HG02678 (cell line): ENCODE results near the gene MAP2K5.
A peak's percentile ranks its signal among the peaks of the same experiment; 100 is the strongest.

Source experiments
- ATAC-seq: cut with Tn5 transposase; IDR thresholded peaks from one replicate; pipeline ENCODE4 v1.9.1; 2021; ENCODE audit warnings: mild to moderate bottlenecking, moderate library complexity; ENCODE audit not compliant: unreplicated experiment

The MAP2K5 gene

GRCh38 chr15:67521029-67521782 is 21.3 kb upstream of the MAP2K5 start, which contains the start of gene C15orf61:
TSS of gene C15orf61 (plus strand) at chr15:67521131. CDS start at chr15:67521249, 118 bp downstream.
- peak; percentile 76 for ATAC-seq

DNA sequence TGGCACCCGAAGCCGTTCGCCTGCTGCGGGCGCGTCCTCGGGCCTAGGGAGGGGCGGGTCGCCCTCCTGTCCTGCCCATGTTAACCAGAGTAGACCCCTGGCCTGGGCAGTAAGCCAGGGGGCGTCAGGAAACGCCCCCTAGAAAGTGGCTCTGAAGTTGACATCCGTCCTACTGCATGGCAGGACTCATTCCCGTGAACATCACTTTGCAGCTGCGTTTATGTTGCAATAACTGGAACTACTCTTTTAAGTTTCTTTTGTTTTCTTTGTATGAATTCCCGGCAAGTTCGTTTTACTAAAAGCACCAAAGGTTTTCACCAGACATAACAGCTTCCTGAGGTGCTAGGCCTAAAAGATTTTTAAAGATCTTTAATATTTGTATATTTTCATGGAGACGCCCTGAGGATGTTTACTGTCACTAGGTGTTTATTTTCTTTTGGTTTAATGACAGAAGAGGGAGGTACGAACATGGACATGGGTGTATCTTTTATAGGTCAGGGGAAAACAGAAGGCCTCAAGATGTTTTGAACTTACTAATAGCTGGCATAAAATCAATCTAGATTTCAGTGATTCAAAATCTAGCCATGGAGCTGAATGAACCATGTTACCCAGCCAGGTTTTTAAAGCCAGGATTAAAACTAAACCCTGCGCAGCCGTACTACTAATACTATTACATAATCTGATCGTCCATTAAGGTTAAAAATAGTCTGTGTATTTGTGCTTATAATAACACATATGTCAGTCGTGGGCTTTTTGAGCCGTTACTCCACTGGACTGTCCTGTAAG is 20.5 kb upstream of the MAP2K5 start:
- no peak for ATAC-seq

DNA sequence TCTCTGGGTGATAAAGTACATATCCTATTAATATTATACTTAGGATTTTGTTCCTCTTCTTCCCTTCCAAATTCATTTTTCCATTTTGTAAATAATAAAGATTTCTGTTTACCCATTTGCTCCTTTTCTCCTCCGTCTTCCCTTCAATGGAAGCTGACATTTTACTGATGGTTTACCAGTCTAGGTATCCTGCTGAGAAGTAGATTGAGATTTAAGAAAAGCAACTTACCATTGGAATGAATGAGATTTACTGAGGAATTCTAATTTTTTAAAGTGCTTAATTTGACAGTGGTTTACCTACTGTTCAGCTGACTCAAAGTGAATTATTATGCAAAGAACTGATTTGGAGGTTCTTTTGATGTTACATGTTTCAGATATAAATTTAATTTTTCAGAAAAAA is 19.2 kb upstream of the MAP2K5 start:
- no peak for ATAC-seq

GRCh38 chr15:67524235-67524634 is 18.3 kb upstream of the MAP2K5 start:
- no peak for ATAC-seq

DNA sequence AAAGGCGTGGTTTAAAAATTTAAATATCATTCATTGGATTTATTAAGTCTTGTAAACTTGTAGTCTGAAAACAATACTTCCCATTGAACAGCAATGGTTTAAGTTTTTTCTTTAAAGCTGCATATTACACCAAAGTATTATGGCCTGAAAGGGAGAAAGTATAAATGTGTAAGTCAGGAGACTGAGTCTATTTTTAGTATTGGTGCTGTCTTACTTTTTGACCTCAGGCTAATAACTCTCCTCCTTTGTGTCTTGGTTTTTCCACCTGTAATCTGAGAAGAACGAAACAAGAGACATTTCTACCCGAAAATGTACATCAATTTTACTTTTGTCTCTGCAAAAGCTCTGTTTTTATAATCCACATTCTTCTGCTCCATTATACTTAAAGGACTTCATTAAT is 14.0 kb upstream of the MAP2K5 start:
- no peak for ATAC-seq

GRCh38 chr15:67531379-67531914 is 11.1 kb upstream of the MAP2K5 start:
- no peak for ATAC-seq

GRCh38 chr15:67533873-67534272 is 8.6 kb upstream of the MAP2K5 start:
- no peak for ATAC-seq

DNA sequence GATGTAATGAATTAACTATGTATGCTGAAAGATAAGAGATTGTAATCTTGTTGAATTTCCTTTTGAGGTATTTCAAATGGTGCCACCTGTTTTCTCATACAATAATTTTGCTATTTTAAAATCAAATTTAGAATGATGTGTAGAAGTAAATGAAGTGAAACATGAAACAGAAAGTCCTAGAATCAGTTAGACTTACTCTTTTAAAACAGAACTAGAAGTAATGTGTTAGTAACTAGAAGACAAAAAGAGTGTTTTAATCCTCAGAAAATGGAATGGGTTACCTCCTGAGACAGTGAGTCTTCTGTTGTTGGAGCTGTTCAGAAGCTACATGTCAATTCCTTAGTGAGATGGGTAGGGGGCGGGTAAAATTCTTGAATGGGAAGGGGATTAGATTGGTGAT is 8.1 kb upstream of the MAP2K5 start:
- ATAC-seq, result no peak

- ATAC-seq, result no peak
Observed at GRCh38 chr15:67537771-67538170, 4.7 kb upstream of the MAP2K5 start.

DNA sequence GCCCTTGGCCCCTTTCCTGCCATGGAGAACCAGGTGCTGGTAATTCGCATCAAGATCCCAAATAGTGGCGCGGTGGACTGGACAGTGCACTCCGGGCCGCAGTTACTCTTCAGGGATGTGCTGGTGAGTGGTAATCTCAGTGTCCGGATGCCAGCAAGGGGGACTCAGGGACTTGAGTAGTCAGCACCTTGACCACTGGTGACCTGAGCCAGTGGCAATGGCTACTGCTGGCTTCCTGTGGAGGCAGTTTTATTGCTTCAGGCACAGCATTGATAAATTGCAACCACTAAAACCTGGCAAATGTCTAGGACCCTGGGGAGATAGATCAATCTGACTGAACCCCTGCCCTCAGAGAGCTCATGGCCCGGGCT is 830 bp downstream of the MAP2K5 start:
- no peak for ATAC-seq

GRCh38 chr15:67544475-67544874 is 2.0 kb downstream of the MAP2K5 start:
- no peak for ATAC-seq

GRCh38 chr15:67545864-67546263 is 3.4 kb downstream of the MAP2K5 start:
- ATAC-seq, result no peak

GRCh38 chr15:67547064-67547463 is 4.6 kb downstream of the MAP2K5 start:
- ATAC-seq, result no peak

GRCh38 chr15:67547836-67548235 is 5.3 kb downstream of the MAP2K5 start:
- no peak for ATAC-seq

GRCh38 chr15:67548236-67548852 is 5.8 kb downstream of the MAP2K5 start:
- ATAC-seq, result no peak

GRCh38 chr15:67548862-67549651 is 6.6 kb downstream of the MAP2K5 start:
- ATAC-seq, result no peak

GRCh38 chr15:67549736-67550135 is 7.2 kb downstream of the MAP2K5 start:
- no peak for ATAC-seq

DNA sequence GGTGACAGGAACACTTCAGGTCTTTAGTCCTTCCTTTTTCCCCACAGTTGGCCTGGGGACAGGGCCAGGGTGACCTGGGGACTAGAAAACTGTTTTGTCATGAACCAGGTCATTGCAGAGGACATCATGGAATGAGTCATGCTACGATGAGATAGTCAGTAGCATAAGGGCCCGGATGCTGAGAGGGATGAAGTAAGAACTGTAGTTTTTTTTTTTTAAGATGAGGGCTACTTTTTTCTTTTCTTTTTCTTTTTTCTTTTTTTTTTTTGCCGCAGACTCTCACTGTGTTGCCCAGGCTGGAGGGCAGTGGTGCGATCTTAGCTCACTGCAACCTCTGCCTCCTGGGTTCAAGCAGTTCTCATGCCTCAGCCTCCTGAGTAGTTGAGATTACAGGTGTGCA is 8.0 kb downstream of the MAP2K5 start:
- no peak for ATAC-seq

DNA sequence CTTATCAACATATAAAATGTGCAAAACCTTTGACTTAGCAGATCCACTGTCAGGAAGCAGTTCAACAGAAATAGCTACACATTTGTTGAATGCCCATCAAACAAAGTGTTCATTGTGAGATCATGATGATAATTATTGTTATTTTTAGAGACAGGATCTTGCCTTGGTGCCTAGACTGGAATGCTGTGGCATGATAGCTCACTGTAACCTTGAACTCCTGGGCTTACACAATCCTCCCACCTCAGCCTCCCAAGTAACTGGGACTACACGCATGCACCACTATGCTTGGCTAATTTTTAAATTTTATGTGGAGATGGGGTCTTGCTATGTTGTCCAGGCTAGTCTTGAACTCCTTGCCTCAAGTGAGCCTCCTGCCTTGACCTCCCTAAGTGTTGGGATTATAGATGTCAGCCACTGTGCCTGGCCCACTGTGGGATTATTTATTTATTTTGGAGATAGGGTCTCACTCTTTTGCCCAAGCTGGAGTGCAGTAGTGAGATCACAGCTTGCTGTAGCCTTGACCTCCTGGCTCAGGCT is 8.8 kb downstream of the MAP2K5 start:
- no peak for ATAC-seq

GRCh38 chr15:67554580-67554979 is 12.1 kb downstream of the MAP2K5 start:
- no peak for ATAC-seq
